ENCODE data around the gene DAB1.

Gene DAB1

DNA sequence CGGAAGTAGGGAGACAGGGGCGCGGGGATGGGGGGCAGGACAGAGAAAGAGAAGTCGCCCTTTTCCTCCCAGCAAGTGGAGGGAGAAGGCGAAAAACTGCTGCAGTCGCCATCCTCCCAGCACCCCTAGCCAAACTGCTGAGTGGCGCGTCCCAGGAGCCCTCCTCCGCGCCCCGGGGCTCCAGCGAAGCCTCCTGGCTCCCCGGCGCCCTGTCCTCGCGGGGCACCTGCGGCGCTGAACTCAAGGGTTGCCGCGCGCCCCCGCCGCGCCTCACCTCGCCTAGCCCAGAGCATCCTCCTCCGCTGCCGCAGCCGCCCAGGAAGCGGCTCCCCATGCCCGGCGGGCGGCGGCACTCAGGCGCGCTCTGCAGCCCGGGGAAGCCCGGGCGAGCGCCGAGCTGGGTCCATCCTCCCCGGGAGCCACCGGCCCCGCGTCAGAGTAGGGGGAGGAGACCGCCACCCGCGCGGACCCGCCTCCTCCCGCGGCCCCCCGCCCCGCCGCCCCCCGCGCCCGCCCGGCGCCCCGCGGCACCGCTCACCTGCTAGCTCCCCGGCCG, at the start of gene DAB1:
Gene DAB1 (minus strand): TSS at position 405 of the 556 bp plus-strand sequence. CDS start 133,030 bp downstream, outside the sequence.
- DNase-seq = no peak

DNA sequence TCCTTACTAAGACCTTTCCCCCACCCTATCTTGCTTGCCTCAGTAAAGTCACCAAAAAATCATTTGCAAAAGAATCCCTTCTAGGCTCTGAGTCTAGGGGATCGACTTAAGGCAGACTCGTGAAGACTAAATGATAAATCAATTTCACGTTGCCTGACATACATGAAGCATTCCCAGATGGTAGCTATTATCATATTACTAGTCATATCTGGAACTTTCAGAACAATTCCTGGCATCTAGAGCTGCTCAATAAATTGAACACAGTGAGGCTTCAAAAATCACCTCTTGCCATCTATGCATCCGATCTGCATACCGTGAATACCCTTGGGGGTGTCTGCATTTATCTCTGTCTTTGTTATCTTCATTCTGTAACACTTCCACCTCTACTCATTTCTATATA, 49.6 kb upstream of the DAB1 start:
- no peak for DNase-seq

DNA sequence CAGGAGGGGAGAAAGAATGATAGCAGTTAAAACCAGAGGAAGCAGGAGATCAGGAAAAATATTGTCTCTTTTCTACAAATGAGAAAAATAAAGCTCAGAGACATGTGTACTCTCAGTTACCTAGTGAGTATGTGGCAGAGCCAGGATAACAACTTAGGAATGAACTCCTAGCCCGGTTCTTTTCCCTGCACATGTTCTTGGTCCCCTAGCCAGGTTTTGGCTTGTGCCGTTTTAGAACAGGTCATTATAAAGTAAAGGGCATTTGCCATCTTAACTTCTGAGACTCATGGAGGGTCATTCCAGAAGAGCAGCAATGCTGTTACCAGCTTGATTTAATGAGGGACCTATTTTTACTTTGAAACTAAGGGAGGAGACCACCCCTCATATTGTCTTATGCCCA, 48.1 kb upstream of the DAB1 start:
- DNase-seq = no peak

DNA sequence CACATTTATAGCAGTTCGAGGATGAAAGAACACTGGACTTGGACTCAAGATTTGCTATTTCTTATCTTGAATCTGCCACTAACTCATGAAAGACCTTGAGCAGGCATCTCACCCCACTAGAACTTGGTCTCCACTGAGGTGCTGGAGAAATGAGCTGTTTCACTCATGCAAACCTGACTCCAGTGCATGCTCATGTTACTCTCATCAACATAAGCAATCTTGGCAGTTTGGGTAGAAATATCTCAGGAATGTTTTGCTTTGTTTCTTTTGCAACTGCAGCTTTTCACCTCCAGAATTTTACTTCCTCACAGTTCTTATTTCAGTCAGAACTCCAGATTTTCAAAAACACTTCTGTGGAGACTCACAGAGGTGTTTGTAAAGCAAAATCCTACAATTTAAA, 46.2 kb upstream of the DAB1 start:
- no peak for DNase-seq

DNA sequence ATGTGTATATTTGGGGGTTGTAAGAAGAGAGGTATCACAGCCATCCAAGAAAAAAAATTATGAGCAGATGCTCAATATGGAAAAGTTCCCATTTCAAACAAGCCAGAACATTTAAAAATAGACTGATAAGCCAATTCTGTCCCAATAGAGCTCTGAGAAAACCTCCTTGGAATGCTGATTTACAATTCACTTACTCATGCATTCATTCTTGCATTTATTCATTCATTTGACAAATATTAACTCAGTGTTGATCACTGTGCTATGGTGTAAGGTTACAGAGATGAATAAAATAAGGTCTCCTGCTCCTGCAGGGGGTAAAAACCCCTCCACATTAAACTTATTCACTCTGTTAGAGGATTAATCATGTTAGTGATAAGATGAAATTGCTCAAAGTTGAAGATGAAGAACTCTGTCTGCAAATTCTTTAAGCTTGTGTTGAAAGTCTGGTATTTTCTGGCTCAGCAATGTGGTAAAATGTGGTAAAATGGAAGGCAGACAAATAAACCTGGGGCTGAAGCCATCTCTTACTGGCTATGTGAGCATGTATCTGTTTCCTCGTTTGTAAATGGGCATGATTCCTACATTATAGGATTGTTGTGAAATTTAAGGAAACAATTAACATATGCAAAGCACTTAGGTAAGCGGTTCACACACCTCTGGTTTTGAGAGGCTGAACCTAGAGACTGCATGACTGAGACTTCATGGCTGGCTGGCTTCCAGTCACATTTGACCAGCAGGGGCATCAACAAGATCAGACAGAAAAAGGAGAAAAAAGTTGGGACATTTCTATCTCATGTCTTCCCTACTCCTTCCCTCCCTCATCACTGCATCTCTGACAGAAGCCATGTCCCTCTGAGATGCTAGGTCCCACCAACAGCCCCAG, 45.0 kb upstream of the DAB1 start:
- no peak for DNase-seq

DNA sequence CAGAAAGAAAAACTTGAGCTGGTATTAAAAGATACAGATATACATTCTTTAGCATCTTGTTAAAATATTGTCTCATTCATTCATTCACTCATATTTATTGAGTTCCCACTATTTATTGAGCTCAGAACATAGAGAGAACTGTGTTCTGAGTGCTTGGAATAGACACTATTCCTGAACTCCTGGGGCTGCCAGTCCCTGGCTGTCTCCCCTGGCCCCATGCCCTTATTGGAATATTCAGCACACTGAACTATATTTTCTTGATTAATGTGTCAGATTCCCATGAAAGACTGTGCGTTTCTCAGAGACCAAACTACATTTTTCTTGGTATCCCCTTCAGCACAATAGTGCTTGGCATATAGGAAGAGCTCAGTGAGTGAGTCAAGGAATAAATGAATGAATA, 44.0 kb upstream of the DAB1 start:
- no peak for DNase-seq

DNA sequence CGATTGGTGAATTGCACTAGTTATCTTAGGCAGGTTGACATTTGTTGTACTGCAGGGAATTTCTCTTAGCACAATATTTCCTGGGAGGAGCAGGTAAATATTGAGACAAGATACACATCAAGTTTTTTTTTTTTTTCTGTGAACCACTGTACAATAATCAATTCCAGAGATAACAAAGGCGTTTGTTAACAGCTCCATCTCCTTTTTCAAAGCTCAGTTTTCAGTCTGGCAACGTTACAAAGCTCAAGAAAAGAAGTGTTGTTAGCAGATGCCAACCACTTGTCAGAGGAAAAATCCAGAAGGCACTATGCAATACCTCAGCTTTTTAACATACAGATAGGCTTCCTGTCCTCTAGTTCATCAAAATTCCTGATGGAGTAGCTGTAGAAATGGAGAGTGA, 40.9 kb upstream of the DAB1 start:
- no peak for DNase-seq

DNA sequence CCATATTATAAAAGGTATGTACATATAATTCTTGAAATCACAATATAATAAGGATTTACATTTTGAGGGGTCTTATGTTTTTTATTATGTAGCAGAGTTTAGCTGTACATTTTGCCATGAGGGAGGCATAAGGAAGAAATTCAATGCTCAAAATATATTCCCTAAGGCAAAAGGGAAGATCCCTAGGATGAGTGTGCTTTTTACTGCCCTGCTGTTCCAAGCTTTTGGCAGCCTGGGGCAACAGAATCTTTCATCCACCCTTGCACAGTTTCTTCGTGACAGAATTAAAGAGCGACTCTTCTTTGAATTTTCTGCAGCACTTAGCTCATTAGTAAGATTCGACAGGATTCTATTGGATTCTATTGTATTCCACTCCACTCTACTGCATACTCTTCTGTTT, 39.5 kb upstream of the DAB1 start:
- DNase-seq = no peak

DNA sequence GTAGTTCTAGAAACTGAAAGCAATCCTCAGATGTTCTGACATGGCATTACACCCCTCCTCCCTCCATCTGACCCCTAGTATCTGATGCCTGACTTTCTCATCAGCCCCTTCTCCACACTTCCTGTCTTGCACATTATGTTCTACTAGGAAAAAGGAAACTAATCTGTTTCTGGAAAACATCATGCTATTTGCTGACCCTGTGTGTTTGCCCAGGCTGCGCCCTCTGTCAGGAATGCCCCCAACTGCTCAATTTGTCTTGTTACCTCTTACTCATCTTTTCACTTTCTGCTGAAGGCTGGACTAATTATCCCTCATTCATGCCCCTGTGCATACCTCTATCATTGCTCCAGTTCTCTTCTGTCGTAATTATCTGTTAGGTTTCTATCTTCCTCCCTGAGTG, 37.5 kb upstream of the DAB1 start:
- no peak for DNase-seq

DNA sequence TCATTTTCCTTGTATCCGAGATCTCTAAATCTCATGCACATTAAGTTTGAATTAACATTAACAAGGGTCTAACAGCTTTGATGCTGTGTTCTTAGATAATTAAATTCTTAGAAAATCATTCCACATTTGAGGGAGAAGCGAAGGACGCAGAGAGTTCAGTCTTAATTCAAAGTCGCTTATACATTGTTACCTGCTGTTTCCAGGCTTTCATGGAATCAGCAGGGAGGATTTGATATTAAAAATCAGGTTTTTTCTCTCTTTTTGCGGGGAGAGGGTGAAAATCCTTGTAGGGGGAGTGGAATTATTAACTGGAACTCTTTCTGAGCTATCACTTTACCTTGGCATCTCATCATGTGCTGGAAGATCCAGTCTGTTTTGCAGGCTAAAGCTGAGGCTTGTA, 27.7 kb upstream of the DAB1 start:
- no peak for DNase-seq

DNA sequence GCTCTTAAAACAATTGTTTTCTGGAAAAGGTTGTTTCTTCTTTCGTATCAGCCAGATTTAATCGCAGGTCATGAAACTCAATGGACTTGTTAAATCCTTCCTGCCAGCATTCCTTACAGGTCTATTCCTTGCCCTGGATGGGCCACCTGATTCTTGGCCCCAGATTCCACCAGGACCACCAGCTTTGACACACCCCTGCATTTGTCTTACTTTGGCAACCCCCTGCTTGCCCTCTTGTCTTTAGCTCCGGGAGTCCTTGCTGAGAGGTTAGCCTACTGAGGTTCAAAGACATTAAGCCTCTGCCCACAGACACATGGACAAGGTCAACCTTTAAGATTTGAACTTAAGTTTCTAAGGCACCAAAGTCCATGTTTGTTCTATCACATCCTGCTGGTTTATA, 27.1 kb upstream of the DAB1 start:
- DNase-seq = no peak

DNA sequence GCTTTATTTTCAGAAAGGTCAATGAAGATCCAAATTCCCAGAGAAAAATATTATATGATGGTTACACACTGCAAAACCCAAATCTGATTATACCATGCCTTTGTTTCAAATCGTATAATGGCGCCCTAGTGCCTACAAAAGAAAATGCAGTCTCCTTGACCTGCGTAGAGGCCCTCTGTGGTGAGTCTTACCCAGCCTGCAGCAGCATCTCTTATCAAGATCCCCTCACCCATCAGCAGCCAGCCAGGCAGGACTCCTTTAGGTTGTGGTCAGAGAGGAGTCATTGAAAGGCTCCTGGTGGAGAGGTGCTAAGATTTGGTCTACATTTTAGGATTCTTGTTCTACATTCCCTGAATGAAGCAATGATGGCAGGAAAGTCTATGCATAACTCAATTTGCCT, 23.7 kb upstream of the DAB1 start:
- DNase-seq = no peak

DNA sequence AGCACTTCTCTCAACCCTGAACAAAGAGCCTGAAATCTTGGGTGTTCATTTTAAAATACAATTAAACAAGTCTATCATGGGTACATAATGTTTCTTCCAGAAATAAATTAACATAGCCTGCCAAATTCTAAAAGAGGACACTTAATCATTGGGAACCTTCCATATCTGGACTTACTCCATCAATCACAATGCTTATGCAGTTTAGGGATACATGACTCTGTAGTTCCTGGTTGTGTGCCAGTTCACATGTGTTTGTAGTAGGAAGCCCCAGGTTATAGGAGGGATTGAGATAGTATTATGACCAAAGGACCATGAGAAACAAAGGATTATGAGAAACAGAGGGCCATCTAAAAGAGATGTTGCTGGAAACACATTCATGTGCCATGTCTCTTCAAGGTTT, 19.1 kb upstream of the DAB1 start:
- no peak for DNase-seq

DNA sequence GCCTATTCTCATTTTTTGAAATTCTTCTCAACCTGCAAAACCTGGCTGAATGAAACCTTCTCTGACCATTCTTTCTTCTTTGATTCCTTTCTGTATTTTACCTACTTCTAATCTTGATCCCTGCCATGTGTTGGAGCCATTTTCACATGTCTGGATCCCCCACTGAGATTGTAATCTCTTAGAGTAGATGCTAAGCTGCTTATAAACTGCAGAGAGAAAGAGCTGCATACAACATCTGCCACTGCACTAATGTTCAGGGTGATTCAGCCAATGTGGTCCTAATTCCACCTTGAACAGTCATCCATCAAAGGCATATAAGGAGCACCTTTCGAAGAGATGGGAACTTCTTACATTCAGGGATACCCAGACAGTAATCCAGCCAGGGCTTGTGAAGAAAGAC, 16.2 kb upstream of the DAB1 start:
- DNase-seq = no peak

DNA sequence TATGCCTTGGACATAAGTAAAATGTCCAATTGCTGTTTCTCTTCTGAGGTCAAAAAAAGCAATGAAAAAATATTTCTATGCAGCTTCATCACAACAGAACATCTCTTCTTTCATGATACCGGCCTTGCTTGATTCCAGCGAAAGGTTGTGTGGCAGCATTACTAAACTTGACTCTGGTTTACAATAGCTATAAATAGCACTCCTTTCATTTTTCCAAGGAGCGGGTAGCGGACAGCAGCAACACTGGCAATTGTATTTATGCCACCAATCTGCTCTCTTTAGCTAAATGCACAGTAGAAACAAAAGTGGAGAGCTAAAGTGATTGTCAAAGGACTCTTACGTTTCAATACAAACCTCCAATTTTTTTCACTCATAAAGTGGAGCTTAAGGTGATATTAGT, 7.5 kb upstream of the DAB1 start:
- no peak for DNase-seq

DNA sequence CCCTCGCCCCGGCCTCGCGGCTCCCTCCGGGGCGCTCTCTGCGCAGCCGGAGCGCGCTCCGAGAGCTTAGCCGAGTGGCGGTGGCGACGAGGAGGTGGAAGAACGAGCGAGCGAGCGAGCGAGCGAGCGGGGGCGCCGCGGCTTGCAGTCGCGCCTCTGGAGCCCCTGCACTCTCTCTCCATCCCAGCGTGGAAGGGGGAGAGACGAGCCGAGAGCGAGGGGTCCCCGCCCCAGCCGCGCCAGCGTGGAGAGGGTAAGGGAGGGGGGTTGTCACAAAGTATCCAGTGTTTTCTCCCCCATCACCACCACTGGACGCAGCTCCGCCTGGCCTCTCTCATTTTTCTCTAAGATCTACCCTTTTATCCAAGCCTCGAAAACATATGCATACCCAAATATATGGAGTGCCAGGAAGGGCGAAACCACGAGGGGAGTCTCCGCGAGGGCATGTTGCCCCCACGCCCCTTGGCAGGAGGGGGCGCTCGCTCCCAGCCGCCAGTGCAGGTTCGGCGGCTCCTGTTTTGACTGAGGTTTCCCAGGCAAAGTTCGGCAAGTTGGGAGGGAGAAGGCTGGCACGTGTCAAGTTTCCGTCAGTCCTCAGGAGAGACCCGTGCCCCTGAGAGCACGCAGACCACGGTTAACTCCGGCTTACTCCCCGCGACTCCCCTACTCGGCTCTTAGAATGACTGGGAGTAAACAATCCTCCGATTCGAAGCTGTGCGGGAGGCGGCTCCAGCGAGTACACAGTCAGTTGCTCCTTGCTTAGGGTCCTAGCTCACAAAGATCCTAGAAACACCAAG, 569 bp upstream of the DAB1 start:
- DNase-seq = no peak

DNA sequence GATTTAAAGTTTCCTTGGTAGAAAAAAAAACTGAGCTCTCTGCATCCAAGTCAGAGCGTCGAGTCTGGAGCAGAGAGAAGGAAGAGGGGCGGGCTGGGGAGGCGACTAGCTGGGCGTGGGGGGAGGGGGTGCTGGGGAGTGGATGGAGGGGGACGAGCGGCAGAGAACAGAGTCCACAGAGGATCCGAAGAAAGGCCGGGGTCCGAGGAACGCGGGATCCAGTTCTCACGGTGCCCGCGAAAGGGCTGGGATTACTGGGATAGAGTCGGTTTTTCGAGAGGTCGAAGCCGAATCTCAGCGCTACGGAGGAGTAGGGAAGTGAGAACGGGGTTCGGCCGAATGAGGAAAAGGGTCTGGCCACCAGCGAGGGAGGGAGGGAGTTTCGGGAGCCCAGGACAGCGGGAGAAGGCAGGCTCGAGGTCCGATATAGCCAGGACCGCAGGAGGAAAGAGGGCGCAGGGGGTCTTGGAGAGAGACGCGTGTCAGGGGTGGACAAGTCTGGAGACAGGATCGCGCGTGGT, 665 bp downstream of the DAB1 start:
- DNase-seq = no peak

DNA sequence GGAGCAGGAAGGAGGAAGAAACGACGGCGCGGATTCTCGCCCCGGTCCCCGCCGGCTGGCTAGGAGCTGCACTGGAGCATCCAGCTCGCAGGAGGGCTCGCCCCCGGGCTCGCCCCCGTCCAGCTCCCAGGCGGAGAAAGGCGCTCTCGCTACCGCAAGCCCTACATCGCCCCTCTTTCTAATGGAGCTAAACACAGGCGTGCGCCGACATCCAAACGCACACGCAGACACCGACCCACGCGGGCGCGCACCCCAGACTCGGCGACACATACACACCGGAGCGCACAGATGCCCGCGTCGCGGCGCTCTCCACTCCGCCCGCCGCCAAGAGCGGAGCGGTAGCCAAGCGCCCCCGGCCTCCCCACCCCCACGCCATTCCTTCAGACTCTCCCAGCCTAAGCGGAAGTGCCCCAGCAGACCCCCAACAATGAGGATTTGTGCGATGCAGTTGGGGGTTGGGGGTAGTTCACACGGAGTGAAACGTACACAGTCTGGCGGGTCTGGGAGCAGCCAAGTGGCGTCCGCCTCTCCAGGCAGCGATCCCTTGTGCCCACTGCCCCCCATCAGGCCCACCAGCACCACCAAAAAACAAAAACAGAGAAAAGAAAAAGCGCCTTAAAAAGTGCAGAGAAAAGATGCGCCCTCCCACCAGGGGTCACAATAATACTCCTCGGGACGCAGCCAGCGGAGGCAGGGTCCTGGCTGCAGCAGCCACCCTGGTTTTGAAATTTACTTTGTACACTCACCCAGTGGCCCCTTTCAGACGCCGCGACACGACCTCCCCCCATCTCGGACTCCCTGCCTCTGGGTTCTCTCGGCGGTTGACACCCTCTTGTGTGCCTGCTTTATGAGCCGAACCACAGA, 1.4 kb downstream of the DAB1 start:
- no peak for DNase-seq

DNA sequence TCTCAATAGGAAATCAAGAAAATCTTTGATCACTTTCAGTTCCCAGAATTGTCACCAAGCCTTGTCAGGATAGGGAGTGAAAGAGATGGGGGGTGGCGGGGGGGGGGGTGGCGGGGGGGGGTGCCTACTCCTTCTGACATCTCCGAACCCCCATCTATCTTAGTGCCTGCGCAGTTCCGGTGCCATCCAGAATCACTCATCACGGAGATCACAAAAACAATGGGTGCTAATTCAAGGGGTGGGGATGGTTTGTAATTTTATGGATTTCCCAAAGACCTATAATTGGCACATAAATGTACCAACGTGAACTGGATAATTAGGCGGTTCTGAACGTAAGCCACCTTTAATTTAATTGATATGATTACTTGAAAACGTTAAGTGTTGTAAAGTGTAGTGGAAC, 2.1 kb downstream of the DAB1 start:
- DNase-seq = no peak

DNA sequence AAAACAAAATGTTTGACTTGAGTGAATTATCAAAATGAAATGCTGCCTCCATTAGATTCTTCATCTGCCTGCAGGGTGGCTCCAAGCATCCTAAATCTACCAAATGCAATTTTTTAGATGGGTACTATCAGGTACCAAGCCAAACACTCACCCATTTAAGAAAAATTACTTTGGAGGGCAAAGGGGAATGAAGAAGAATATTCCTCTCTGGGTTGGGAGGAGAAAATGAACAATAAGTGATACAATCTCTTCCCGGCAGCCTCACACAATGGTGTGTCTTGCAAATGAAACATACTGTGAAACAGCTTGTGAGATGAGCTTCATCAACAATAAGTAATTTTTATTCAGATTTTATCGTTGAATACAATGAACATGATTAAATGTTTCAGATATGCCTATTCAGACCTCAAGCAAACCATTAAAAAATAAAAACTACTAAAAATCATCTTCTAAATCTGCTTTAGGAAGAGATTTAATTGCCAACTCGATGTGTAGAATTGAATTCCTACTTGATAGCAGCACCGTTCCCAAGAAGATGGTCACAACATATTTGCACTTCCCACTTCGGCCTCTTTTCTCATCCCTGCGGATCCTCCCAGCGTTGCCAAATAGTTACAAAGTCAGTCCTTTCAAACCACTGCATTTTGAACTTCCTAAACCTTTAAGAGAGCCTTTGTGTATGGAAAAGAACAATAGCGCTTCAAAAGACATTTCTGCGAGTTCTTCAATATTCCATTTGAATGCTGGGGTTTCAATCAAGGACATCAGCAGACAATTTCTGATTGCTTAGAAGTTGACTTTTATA, 2.7 kb downstream of the DAB1 start:
- no peak for DNase-seq

DNA sequence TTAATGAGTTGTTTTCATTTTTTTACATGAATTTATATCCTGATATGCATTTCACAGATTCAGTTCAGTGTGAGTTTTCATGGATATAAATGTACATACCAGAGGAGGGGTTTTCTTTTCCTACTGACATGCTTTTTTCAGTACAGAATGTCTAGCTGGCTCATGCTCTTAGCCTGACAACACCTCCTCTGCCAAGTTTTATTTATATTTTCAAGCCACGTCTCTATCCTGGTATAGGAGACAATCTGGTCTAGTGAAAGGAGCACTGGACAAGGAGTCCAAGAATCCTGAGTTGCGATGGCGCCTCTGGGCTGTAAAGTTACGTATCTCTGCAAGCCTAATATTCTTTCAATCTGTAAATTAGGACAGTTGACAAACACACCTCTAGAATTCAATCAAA, 4.9 kb downstream of the DAB1 start:
- no peak for DNase-seq

DNA sequence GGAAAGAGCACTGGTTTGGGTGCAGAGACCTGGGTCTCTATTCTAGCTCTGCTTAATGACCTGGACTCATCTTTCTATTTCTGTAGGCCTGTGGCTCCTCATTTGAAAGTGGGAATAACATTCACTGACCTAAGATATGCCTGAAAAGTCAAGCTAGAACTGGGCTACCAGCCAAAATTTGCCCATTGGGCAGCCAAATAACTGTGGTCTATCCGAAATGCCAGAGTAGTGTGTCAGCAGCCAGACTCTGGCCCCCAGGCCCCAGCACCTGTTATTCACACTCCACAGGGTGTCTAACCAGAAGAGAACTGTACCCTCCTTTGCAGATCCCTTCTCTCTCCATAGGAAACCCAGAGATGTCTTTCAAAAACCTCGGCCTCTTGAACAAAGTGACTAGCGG, 12.6 kb downstream of the DAB1 start:
- no peak for DNase-seq

All from CD4-positive, alpha-beta T cell treated with Interleukin-10 for 1 hour (primary cell).